HG03103 (cell line): ENCODE data around the gene SEC14L1.
"Not testable (repeated sequence)": the region's sequence is repeated elsewhere in the genome, so short reads cannot be mapped to it uniquely, and the experiment has no call there.

Source experiments
- ATAC-seq: cut with Tn5 transposase; IDR thresholded peaks from one replicate; pipeline ENCODE4 v1.9.1; 2021; ENCODE audit warnings: low read depth; ENCODE audit not compliant: unreplicated experiment

Gene SEC14L1

GRCh38 chr17:77115947-77116346, 24.8 kb upstream of the SEC14L1 start:
- no peak for ATAC-seq

GRCh38 chr17:77116371-77116860, 24.4 kb upstream of the SEC14L1 start:
- no peak for ATAC-seq

GRCh38 chr17:77117415-77117814, 23.4 kb upstream of the SEC14L1 start:
- no peak for ATAC-seq

GRCh38 chr17:77118251-77118928, 22.4 kb upstream of the SEC14L1 start:
- no peak for ATAC-seq

- ATAC-seq, result no peak
These were observed 21.0 kb upstream of the SEC14L1 start for GRCh38 chr17:77119668-77120301.

GRCh38 chr17:77120868-77121267, 19.9 kb upstream of the SEC14L1 start:
- no peak for ATAC-seq

GRCh38 chr17:77124192-77124889, 16.4 kb upstream of the SEC14L1 start:
- ATAC-seq, result no peak

GRCh38 chr17:77125432-77125901, 15.3 kb upstream of the SEC14L1 start:
- ATAC-seq, result no peak

GRCh38 chr17:77126519-77126918, 14.2 kb upstream of the SEC14L1 start:
- no peak for ATAC-seq

GRCh38 chr17:77127735-77128361, 12.9 kb upstream of the SEC14L1 start:
- ATAC-seq, result no peak

- no peak for ATAC-seq
These were observed 11.7 kb upstream of the SEC14L1 start for GRCh38 chr17:77128896-77129567.

GRCh38 chr17:77129568-77130301, 11.0 kb upstream of the SEC14L1 start:
- ATAC-seq, result no peak

GRCh38 chr17:77130525-77130924, 10.2 kb upstream of the SEC14L1 start:
- ATAC-seq, result no peak

GRCh38 chr17:77131904-77132303, 8.9 kb upstream of the SEC14L1 start:
- no peak for ATAC-seq

- no peak for ATAC-seq
These were observed 8.2 kb upstream of the SEC14L1 start for GRCh38 chr17:77132411-77133086.

- ATAC-seq, result no peak
These were observed 7.6 kb upstream of the SEC14L1 start for GRCh38 chr17:77133087-77133638.

- ATAC-seq, result no peak
These were observed 4.4 kb upstream of the SEC14L1 start for GRCh38 chr17:77136420-77136767.

- ATAC-seq, result no peak
These were observed 3.7 kb upstream of the SEC14L1 start for GRCh38 chr17:77137111-77137510.

- not testable (repeated sequence) for ATAC-seq
These were observed 2.9 kb upstream of the SEC14L1 start for GRCh38 chr17:77137886-77138285.
